Amniotic epithelial cell (primary cell): Measurements from ENCODE around the gene ARMH3.
"Not testable (repeated sequence)": the region's sequence is repeated elsewhere in the genome, so short reads cannot be mapped to it uniquely, and the experiment has no call there.

Experiments
- DNase-seq: peaks from one replicate; pipeline ENCODE4 v3.0.0-alpha.2; 2010; ENCODE audit warnings: low read depth

The ARMH3 gene, protein sequence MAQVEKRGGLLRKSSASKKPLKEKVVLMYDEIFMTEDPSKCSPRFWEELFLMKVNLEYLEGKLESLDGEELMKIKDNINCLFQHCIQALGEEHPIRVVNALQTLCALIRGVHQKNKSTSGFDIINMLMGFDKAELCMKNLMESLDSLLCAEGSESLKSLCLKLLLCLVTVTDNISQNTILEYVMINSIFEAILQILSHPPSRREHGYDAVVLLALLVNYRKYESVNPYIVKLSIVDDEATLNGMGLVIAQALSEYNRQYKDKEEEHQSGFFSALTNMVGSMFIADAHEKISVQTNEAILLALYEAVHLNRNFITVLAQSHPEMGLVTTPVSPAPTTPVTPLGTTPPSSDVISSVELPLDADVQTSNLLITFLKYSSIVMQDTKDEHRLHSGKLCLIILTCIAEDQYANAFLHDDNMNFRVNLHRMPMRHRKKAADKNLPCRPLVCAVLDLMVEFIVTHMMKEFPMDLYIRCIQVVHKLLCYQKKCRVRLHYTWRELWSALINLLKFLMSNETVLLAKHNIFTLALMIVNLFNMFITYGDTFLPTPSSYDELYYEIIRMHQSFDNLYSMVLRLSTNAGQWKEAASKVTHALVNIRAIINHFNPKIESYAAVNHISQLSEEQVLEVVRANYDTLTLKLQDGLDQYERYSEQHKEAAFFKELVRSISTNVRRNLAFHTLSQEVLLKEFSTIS

DNA sequence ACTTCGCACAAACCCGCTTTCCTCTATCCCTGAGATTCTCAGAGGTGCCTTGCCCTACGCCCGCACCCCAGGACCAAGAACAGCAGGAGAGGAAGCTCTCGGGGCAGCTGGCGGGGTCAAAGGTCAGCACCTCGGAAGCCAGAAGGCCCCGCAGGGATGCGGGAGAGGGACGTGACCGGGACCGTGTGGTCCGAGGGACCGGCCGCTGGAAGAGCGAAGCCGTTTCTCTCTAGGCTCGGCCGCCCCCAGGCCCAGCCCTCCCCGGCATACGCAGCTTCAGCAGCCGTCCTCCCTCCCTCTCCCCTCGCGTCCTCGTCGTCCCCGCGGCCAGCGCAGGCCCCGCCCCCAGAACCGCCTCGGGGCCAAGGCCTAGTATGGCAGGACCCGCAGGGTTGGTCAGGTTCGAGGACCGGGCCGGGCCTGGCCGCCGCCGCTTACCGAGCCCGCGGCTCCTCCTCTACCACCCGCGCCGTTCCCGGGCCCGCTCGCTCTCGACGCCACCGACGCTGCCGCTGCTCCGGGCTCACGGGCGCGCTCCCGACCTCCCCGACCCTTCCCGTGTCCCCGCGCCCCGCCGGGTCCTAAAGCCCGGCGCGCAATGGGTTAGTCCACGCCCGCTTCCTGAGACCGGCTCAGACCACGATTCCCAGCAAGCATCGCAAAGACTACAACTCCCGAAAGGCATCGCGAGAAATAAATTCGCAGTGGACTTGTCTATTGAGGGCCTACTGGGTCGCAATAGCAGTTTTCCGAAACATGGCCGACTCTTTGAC, at the start of gene ARMH3:
Gene ARMH3 (minus strand): TSS at position 527 of the 773 bp plus-strand sequence. CDS start 16,059 bp downstream, outside the sequence.
- peak; percentile 98 for DNase-seq

DNA sequence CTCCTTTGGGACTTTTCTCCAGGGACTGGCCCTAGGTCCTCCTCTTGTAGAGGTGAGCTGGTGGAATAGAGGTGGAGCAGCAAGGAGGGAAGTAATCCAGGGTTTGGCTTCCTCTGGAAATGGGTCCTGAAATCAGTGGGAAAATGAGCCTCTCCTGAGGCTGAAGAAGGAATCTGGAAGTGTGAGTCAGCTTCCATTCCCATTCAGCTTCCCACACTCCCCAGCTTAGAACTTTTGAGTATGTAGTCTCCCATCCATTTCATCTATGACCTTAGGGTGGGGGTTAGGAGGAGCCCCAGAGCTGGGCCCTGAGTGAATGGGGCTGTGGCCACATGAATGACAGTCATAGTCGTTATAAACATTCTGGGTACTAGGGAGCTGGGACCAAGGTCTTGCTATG, 46.4 kb upstream of the ARMH3 start:
- DNase-seq = no peak

DNA sequence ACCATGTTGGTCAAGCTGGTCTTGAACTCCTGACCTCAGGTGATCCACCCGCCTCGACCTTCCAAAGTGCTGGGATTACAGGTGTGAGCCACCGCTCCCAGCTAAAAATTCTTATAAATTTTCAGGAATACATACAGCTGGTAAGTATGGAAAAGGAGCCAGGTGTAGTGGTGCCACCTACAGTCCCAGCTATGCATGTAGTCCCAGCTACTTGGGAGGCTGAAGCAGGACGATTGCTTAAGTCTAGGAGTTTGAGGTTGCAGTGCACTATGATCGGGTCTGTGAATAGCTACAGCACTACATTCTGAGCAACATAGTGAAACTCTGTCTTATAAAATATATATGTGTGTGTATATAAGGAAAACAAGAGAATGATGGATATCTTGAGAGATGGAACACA, 45.2 kb upstream of the ARMH3 start:
- no peak for DNase-seq

DNA sequence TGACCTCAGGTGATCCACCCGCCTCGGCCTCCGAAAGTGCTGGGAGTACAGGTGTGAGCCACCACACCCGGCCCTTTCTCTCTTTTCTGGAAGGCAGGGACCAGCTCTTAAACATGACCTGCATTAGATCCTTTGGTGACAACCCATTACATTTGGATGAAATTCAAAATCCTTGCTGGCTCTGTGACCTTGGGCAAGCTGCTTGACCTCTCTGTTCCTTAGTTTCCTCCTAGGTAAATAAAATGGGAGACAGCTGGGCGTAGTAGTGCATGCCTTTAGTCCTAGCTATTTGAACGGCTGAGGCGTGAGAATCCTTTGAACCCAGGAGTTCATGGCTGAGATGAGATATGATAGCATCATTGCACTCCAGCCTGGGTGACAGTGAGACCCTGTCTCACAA, 40.5 kb upstream of the ARMH3 start:
- DNase-seq = no peak

DNA sequence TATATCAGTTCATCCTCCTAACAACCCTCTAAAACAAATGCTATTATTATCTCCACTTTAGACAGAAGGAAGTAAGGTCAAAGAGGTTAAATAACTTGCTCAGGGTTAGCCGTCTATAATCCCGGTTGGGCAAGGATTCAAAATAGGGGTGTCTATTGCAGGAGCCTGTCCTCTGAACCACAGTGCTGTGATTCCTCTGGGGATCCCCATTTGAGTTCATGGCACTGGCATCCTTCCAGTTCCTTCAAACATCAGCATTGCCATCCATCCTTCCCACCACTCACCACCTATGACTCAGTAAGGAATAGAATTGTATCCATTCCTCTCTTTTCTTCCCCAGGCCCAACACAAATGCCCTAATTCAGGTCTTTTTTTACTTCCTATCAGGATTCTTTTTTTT, 34.8 kb upstream of the ARMH3 start:
- peak; percentile 54 for DNase-seq

DNA sequence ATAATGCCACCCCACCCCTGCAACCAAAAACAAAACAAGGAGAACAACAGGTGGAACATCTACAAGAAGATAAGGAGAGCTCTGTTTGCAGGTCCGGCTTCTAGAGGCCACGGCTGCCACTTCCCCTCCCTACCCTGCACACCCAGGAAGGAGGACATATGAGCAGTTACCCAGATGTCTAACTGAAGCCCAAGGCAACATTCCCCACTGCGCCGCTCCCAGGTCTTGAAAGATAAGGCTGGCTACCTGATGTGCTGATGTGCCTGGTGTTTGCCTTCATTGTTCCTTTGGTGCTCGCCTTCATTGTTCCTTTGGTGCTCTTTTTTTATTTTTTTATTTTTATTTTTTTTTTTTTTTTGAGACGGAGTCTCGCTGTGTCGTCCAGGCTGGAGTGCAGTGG, 30.2 kb upstream of the ARMH3 start:
- DNase-seq = no peak

DNA sequence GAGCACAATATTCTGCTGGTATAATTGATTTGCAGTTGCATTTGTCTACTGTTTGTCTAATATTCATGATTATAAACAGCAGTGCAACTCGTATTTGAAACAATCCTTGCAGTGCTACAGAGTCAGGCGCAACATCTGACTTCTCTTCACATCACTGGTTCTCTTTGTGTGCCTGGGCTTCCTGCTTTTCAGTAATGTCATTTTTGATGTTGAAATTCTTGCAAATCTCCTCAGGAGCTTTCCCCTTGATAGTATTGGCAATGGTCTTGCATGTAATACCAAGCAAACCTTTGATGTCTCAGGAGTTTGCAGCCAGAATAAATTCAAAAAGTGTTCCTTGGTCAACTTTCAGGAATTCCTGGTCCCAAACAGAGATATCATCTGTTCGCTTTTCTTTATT, 29.4 kb upstream of the ARMH3 start:
- DNase-seq = no peak

DNA sequence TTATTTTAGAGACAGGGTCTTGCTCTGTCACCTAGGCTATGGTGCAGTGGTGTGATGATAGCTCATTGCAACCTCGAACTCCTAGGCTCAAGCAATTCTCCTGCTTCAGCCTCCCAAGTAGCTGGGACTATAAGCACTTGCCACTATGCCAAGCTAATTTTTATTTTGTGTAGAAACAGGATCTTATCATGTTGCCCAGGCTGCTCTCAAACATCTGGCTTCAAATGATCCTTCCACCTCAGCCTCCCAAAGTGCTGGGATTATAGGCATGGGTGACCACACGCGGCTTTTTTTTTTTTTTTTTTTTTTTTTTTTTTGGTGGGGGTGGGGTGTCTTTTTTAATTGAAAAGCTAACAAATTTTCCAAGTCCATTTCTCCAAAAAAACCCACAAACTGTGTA, 27.6 kb upstream of the ARMH3 start:
- no peak for DNase-seq

DNA sequence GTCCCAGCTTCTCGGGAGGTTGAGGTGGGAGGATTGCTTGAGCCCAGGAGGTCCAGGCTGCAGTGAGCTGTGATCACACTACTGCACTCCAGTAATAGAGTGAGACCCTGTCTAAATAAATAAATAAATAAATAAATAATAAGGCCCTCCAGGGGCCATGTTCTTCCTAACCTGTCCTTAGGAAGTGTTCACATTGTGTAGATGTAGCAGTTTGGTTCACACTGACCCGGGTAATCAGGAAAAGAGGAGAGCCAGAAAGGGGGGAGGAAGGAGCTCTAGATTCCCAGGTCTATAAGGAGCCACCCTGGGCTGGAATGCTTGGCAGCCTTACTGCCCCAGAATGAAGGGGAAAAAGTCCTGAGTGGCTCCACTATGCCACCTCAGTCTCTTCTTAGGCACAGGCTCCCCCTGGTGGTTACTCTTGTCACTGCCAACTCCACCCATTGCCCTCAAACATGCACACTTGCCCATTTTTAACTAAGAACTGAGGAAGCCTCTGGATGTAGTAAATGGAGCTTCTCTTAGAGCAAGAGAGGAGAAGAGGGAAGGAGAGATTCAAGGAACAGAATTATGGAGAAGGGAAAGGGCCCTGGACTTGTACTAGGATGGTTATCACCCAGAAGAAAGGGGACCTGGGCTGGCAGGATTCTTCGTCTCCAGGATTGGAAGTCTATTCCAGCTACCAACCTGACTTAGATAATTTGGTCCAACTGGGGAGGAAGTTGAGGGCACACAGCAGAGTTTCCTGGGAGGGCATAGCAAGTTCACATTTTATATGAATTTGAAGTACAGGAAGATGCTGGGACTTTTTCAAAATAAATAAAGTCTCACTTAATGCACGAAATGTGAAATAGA, 16.9 kb upstream of the ARMH3 start:
- DNase-seq = peak; percentile 67

DNA sequence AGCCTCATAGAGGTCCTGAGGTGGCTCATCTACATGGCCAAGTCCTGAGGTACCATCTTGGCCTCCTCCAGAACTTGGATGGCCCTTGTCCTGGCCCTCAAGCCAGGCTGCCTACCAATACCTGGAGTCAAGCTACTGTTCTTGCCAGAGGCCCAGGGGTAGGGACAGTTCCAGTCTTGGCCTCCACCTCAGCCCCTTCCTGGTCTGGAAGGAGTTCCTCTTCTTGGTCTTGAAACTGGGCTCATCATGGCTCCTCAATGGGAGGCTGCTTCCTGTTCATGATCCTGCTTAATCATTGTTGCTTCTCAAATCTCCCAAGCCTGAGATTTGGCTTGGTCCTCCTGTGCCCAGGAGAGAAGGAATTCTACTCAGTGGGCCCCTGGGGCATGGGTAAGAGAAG, 13.1 kb upstream of the ARMH3 start:
- DNase-seq = no peak

DNA sequence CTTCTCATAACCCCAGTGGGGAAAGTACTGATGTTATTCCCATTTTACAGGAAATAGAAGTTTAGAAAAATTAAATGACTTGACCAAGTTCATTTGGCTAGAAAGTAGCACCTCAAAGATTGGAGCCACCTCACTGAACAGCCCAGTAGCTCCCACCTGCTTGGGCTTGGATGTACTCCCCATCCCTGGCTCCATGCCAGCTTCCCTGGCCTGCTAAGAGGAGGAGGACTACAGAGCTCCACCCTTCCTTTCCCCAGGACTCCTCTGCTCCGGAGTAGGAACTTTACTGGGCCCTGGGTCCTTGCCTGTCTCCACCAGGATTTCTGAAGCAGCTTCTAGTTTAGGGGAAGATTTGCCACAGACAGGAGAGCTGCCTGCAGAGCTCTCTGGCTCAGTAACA, 12.2 kb upstream of the ARMH3 start:
- DNase-seq = peak; percentile 13

DNA sequence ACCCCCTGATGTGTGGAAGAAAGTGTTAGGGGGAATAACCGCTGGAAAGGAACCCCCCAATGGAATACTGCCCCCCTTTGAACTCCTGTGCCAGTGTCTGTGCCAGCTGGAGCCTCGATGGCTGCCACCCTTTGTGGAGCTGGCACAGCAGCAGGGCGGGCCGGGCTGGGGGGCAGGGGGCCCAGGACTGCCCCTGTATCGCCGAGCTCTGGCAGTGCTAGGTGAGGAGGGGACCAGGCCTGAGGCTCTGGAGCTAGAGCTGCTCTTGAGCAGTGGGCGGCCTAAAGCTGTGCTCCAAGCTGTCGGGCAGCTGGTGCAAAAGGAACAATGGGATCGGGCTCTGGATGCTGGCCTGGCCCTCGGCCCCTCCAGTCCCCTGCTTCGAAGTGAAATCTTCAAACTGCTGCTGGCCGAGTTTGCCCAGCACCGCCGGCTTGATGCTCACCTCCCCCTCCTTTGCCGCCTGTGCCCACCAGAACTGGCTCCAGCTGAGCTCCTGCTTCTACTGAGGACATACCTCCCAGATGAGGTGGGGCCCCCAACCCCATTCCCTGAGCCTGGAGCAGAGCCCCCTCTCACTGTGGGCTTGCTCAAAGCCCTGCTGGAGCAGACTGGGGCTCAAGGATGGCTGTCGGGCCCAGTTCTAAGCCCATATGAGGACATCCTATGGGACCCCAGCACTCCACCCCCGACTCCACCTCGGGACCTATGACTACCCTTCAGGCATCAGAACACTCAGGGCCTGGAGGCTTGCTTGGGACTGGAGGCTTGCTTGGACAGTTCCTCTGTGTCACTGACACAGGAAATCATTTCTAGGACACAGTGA, 11.3 kb upstream of the ARMH3 start:
- DNase-seq = no peak

DNA sequence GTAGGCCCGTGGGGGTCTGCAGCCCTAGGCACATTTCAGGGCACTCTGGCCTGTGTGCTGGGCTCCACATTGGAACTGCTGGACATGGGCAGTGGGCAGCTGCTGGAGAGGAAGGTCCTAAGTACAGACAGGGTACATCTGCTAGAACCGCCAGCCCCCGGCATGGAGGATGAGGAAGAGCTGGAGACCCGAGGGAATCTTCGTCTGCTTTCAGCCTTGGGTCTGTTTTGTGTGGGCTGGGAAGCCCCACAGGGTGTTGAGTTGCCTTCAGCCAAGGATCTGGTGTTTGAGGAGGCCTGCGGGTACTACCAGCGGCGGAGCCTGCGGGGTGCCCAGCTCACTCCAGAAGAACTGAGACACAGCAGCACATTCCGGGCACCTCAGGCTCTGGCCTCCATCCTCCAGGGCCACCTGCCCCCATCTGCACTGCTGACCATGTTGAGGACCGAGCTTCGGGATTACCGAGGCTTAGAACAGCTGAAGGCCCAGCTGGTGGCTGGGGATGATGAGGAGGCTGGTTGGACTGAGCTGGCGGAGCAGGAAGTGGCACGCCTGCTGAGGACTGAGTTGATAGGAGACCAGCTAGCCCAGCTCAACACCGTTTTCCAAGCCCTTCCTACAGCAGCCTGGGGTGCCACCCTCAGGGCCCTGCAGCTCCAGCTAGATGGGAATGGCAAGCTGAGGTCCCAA, 10.6 kb upstream of the ARMH3 start:
- no peak for DNase-seq

DNA sequence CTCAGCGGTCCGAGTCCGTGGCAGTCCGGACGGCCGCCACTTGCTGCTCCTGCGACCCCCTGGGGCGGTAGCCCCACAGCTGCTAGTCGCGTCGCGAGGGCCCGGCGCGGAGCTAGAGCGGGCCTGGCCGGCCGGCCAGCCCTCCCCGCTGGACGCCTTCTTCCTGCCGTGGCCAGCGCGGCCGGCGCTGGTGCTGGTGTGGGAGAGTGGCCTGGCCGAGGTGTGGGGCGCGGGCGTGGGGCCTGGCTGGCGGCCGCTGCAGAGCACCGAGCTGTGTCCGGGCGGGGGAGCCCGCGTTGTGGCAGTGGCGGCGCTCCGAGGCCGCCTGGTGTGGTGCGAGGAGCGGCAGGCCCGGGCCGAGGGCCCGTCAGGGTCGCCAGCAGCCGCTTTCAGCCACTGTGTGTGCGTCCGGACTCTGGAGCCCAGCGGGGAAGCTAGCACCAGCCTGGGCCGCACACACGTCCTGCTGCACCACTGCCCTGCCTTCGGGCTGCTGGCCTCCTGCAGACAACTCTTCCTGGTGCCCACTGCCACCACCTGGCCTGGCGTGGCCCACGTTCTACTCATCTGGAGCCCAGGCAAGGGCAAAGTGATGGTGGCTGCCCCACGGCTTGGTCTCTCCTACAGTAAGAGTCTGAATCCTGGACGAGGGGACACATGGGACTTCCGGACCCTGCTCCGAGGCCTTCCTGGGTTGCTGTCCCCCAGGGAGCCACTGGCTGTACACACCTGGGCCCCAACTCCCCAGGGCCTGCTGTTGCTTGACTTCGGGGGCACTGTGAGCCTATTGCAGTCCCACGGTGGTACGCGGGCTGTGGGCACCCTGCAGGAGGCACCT, 9.8 kb upstream of the ARMH3 start:
- peak; percentile 12 for DNase-seq

DNA sequence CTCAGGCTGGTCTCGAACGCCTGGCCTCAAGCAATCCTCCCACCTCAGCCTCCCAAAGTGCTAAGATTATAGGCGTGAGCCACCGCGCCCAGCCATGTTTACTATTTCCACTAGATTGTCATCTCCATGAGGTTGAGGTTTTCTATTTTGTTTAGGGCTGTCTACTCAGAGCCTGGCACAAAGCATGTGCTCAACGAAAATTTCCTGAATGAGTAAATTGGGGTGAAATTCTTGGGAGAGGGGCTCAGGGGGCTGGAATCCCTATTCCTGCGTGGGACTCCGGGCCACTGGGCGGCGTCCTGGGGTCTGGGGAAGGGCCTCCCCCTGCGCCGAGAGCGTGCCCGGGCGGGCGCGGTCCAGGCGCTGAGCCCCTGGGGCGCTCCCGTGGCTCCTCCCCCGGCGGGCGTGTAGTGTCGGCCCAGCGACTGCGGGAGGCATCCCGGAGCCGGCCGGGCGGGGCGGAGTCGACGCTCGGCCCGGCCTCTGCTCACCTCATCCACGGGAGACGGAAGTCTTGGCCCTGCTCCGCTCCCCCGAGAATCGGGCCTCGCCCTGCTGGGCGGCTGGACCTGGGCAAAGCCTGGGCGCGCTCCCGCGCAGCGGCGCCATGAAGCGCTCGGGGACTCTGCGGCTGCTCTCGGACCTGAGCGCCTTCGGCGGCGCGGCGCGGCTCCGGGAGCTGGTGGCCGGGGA, 9.0 kb upstream of the ARMH3 start, which contains the start of gene HPS6:
Gene HPS6 (plus strand): TSS at position 482 of the 693 bp plus-strand sequence. CDS start 126 bp downstream, at position 608.
- peak; percentile 88 for DNase-seq

DNA sequence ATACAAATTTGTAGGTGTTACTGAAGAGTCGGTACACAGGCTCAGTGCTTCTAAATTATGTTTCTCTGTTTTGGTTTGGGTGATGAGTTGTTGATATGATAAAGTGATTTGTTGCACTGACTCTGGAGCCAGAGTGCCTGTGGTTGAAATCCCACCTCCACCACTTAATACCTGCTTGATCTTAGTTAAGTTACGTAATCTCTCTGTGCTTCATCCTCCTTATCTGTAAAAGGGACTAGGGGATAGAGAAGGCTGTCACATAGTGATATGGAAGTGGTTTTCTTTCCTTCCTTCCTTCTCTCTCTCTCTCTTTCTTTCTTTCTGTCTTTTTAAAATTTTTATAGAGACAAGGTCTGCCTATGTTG, 8.5 kb upstream of the ARMH3 start:
- DNase-seq = peak; percentile 57

DNA sequence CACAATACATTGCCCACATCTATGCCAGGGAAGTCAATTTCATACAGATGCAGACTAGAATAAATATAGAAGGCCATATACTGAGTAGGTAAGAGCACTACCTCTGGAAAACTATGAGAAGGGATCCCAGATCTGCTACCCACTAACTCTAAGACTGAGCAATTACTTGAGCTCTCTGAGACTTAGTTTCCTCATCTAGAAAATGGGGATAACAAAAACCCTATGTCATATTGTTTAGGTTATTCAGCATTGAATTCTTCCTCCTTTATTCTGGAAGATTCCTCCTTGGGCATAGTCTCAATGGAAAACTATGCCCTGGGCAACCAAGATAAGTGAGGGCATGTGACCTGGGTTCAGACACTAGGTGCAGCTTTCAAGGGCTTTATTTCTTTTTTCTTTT, 4.0 kb upstream of the ARMH3 start:
- DNase-seq = no peak

DNA sequence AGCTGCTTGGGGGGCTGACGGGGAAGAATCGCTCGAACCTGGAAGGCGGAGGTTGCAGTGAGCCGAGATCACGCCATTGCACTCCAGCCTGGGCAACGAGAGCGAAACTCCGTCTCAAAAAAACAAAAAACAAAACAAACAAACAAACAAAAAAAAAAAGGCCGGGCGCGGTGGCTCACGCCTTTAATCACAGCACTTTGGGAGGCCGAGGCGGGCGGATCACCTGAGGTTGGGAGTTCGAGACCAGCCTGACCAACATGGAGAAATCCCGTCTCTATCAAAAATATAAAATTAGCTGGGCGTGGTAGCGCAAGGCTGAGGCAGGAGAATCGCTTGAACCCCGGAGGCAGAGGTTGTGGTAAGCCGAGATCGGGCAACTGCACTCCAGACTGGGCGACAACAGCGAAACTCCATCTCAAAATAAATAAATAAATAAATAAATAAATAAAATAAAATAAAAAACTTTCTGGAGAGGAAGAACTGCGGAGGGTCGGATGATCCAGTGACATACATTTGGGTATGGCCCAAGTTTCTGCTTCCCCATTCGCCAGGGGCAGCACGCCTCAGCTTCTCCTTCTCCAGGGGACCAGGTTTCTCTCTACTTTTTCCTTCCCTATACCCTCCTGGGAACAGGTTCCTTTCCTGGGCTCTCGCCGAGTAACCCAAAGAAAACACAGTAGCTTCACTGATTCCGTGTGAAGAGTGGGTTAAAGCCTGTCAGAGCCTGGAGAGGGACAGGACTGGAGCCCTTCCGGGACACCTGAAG, 909 bp downstream of the ARMH3 start:
- DNase-seq = not testable (repeated sequence)
